Loucy (cell line): ENCODE measurements around the gene CYP3A5.

Experiments
- H2AFZ ChIP-seq: fragments of 200-600 bp; sonication (generic); 2 replicates; pipeline ENCODE4 v1.6.0; 2016; ENCODE audit warnings: antibody characterized with exemption, mild to moderate bottlenecking, low read length, moderate library complexity
- H3F3A ChIP-seq: fragments of 200-600 bp; 2 replicates; pipeline ENCODE4 v1.6.0; 2016; ENCODE audit warnings: antibody characterized with exemption, low read depth, mild to moderate bottlenecking
- H3K27me3 ChIP-seq: fragments of 200-600 bp; sonication (generic); 2 replicates; pipeline ENCODE4 v1.6.1; 2014; ENCODE audit warnings: low read length, mild to moderate bottlenecking; ENCODE audit not compliant: insufficient read depth, poor library complexity, severe bottlenecking
- H3K36me3 ChIP-seq: fragments of 200-600 bp; sonication (generic); 2 replicates; pipeline ENCODE4 v1.6.1; 2016; ENCODE audit warnings: low read length; ENCODE audit not compliant: insufficient read depth
- H3K4me1 ChIP-seq: fragments of 200-600 bp; sonication (generic); 2 replicates; pipeline ENCODE4 v1.5.1; 2014; ENCODE audit warnings: low read length, mild to moderate bottlenecking; ENCODE audit not compliant: insufficient read depth, poor library complexity, severe bottlenecking
- H3K4me2 ChIP-seq: fragments of 200-600 bp; sonication (generic); 2 replicates; pipeline ENCODE4 v1.6.0; 2014; ENCODE audit warnings: antibody characterized with exemption, low read length, low read depth, mild to moderate bottlenecking; ENCODE audit not compliant: poor library complexity, severe bottlenecking
- H3K4me3 ChIP-seq: fragments of 200-600 bp; sonication (generic); 2 replicates; pipeline ENCODE4 v1.5.1; 2014; ENCODE audit warnings: low read length, mild to moderate bottlenecking, mixed read lengths; ENCODE audit not compliant: poor library complexity, severe bottlenecking
- H3K79me2 ChIP-seq: fragments of 200-600 bp; sonication (generic); 2 replicates; pipeline ENCODE4 v1.6.1; 2014; ENCODE audit warnings: low read length; ENCODE audit not compliant: insufficient read depth
- H3K9ac ChIP-seq: fragments of 200-600 bp; sonication (generic); 2 replicates; pipeline ENCODE4 v1.6.0; 2014; ENCODE audit warnings: mild to moderate bottlenecking, low read depth, low read length, moderate library complexity; ENCODE audit not compliant: poor library complexity, severe bottlenecking
- H3K9me2 ChIP-seq: fragments of 200-600 bp; sonication (generic); replicated peaks from 2 replicates; pipeline ENCODE4 v1.6.1; 2016; ENCODE audit warnings: low read depth, low read length, mixed read lengths
- H3K9me3 ChIP-seq: fragments of 200-600 bp; sonication (generic); 2 replicates; pipeline ENCODE4 v1.6.1; 2014; ENCODE audit warnings: mild to moderate bottlenecking, antibody characterized with exemption, low read length, low read depth; ENCODE audit not compliant: insufficient read depth
- H4K20me1 ChIP-seq: fragments of 200-600 bp; sonication (generic); 2 replicates; pipeline ENCODE4 v1.6.0; 2014; ENCODE audit warnings: antibody characterized with exemption, low read length, mild to moderate bottlenecking; ENCODE audit not compliant: insufficient read depth, poor library complexity, severe bottlenecking
- CTCF ChIP-seq: fragments of 200-600 bp; sonication (generic); conservative IDR thresholded peaks from 2 replicates; pipeline ENCODE4 v1.5.1; 2014; ENCODE audit warnings: mild to moderate bottlenecking, antibody characterized with exemption, low read length
- EZH2phosphoT487 ChIP-seq: fragments of 200-600 bp; IDR thresholded peaks from 2 replicates; pipeline ENCODE4 v1.6.1; 2018; ENCODE audit warnings: antibody characterized with exemption, mild to moderate bottlenecking, moderate library complexity, borderline replicate concordance

CYP3A5 gene

GRCh38 chr7:99623702-99624447, 55.9 kb downstream of the CYP3A5 start:
- no peaks in the 10 kb centered on the region for H3K9me2 ChIP-seq
- peaks cover 72% of the 10 kb centered on the region for H3K4me1 ChIP-seq
- H3K27me3 ChIP-seq = no peaks in the 10 kb centered on the region
- H2AFZ ChIP-seq = no peak overlapping the region
- H3F3A ChIP-seq = peaks cover 4% of the 10 kb centered on the region; the same call in 1 of the 2 replicates
- TF ChIP-seq EZH2phosphoT487 = no peak
- no peak for TF ChIP-seq CTCF
- H3K9me3 ChIP-seq = no peaks in the 10 kb centered on the region
- peak overlapping the region; percentile 100 for H3K4me2 ChIP-seq
- H3K79me2 ChIP-seq = peaks cover 71% of the 10 kb centered on the region
- H4K20me1 ChIP-seq = no peaks in the 10 kb centered on the region
- peak overlapping the region; percentile 76 for H3K4me3 ChIP-seq
- peak overlapping the region; percentile 90 for H3K9ac ChIP-seq
- H3K36me3 ChIP-seq = peaks cover 61% of the 10 kb centered on the region; the same call in 1 of the 2 replicates

GRCh38 chr7:99623091-99623693, 56.6 kb downstream of the CYP3A5 start:
- peak overlapping the region; percentile 90 for H3K9ac ChIP-seq
- no peaks in the 10 kb centered on the region for H3K9me2 ChIP-seq
- peaks cover 4% of the 10 kb centered on the region; the same call in 1 of the 2 replicates for H3F3A ChIP-seq
- H3K4me2 ChIP-seq = peak overlapping the region; percentile 100
- TF ChIP-seq EZH2phosphoT487 (no peak), CTCF (no peak)
- H3K36me3 ChIP-seq = peaks cover 59% of the 10 kb centered on the region; the same call in 1 of the 2 replicates
- no peaks in the 10 kb centered on the region for H3K27me3 ChIP-seq
- H3K79me2 ChIP-seq = peaks cover 78% of the 10 kb centered on the region
- H4K20me1 ChIP-seq = no peaks in the 10 kb centered on the region
- H3K4me3 ChIP-seq = peak overlapping the region; percentile 76
- H3K4me1 ChIP-seq = peaks cover 79% of the 10 kb centered on the region
- H3K9me3 ChIP-seq = no peaks in the 10 kb centered on the region
- H2AFZ ChIP-seq = no peak overlapping the region

GRCh38 chr7:99622596-99622995, 57.2 kb downstream of the CYP3A5 start:
- Histone ChIP-seq H3K9ac (peak overlapping the region; percentile 90), H3K9me2 (no peaks in the 10 kb centered on the region), H4K20me1 (peaks cover 5% of the 10 kb centered on the region), H3K4me3 (peak overlapping the region; percentile 76), H3K4me2 (peak overlapping the region; percentile 100), H3K9me3 (no peaks in the 10 kb centered on the region), H3K36me3 (peaks cover 54% of the 10 kb centered on the region; the same call in 1 of the 2 replicates), H3K27me3 (no peaks in the 10 kb centered on the region), H3K79me2 (peaks cover 80% of the 10 kb centered on the region), H3K4me1 (peaks cover 85% of the 10 kb centered on the region), H3F3A (peaks cover 4% of the 10 kb centered on the region; the same call in 1 of the 2 replicates), H2AFZ (no peak overlapping the region)
- TF ChIP-seq CTCF = no peak; the same call in 1 of the 2 replicates
- no peak for TF ChIP-seq EZH2phosphoT487
